ENCODE data around the gene PRG3.

Gene PRG3, protein sequence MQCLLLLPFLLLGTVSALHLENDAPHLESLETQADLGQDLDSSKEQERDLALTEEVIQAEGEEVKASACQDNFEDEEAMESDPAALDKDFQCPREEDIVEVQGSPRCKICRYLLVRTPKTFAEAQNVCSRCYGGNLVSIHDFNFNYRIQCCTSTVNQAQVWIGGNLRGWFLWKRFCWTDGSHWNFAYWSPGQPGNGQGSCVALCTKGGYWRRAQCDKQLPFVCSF

DNA sequence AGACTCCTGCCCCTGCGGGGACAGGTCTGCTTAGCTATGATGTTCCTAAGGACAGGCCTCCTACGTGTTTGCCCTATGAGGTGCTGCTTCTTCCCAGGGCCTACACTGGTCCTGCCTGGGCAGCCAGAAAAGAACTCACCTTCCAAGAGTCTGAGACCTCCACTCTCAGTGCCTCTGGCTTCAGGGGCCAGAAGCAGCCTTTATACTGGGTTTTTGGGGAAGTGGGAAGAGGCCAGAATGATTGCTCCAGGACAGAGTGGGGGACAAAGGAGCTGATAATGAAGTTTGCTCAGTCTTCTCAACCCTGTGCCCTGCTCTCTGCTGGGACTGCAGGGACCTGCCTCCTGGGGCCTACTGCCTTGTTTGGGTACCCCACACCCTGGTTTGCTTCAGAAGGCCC, at the start of gene PRG3:
PRG3 (minus strand) TSS at position 176 of the 400 bp plus-strand sequence. CDS start 442 bp downstream, outside the sequence.
- no peak for DNase-seq

DNA sequence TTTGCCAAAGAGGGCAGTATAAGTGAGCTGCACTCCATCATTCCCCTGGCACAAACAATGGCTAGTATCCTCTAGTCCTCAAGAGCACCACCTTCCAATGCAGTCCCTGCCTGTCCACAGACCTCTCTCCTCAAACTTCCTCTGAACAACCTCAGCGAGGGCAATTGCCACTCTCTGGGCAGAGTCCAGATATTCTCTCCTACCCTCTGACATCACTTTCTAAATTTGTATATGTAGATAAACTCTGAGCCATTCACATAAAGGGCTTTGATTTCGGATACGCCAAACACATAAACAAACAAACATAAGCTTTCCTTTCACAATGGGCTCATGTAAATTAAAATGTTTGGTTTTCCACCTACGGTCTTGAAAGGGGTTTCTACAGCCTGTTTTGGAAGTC, 49.0 kb upstream of the PRG3 start:
- DNase-seq, result no peak

DNA sequence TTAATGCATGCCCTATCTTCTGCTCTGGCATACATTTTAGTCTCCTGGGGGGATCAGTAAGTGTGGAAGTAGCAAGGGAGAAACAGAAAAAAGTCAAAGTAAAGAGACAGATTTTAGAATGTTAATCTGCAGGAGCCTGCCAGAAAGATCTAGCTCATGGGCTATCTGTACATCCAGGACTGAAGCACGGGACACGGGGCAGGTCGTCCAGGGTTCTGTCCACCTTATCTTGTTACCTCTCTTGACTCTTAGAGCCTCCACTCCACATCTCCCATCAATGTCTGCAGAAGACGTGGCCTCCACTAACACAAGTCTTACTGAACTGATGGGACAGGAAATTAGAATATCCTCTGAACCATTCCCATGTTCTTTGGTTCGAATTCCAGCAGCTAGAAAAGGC, 47.7 kb upstream of the PRG3 start:
- no peak for DNase-seq

DNA sequence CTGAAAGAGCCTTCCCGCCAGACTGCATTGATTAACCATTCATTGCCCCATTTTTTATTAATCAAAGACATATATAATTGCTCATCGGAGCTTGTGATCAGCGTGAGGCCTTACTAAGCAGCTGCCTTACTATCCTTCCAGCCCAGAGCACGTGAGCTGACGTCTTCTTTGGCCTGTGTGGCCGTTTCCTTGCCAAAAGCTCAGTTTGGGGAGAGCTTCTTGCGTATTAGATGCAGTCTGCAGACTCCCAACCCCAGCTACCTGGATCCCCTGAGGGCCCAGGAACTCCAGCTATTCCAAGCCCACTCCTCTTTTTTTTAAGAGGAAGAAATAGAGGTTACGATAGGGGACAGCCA, 46.8 kb upstream of the PRG3 start:
- no peak for DNase-seq

DNA sequence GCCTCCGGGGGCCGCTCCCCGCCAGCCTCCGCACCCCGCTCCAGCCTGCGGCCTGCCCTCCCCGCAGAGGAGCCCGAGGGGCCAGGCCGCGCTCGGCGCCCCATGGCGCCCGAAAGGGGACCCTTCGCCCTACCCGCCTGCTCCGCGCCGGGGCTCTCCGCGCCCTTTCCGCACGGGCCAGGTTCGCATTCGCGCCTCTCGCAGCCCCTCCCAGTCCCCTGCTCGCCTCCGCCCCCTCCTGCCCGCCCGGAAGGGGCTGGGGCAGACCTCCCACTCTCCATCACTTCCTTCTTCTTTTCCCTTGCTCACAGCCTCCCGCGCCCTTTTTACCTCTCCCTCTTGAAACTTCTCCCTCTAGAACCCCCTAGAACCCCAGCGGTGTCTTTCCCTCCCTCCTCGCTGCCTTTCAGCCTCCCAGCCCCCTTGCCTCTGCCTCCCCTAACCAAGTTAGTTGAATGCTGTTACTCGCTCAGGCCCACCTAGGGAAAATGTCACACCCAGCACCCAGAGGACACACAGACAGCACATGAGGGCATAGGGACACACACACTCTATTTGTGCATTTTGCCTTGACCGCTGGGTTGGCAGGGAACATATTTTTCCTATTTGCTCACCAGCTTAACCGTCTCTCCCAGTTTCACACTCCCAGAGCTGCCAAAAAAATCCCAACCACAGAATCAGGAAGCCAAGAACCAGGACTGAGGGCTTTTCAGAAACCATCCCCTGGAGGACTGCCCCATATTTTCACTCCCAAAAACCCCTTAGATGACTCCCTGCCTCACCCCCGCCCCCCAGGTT, 46.2 kb upstream of the PRG3 start, which contains the start of gene SLC43A3:
SLC43A3 (minus strand) TSS at position 193 of the 798 bp plus-strand sequence. CDS start 949 bp downstream, outside the sequence.
- no peak for DNase-seq

DNA sequence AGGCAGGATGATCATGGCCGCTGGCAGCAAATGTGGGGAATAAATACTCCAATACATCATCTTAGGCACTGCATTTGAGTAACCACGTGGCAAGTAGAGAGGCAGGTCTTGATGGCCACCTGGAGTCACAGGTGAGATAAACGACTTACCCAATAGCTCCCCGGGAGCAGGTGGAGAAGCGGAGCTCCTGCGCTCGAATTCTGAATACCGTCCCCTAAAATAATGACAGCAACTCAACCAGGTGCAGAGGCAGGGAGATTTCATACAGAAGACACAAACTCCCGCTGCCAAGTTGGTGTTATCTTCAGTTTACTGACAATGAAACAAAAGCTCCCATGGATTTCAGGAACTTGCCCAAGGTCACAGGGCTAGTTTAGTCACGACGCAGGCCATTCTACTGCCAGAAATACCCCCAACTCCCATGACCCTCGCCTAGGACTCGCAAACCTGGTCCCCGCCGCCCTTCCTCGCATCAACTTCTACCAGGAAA, 45.5 kb upstream of the PRG3 start:
- DNase-seq, result no peak

DNA sequence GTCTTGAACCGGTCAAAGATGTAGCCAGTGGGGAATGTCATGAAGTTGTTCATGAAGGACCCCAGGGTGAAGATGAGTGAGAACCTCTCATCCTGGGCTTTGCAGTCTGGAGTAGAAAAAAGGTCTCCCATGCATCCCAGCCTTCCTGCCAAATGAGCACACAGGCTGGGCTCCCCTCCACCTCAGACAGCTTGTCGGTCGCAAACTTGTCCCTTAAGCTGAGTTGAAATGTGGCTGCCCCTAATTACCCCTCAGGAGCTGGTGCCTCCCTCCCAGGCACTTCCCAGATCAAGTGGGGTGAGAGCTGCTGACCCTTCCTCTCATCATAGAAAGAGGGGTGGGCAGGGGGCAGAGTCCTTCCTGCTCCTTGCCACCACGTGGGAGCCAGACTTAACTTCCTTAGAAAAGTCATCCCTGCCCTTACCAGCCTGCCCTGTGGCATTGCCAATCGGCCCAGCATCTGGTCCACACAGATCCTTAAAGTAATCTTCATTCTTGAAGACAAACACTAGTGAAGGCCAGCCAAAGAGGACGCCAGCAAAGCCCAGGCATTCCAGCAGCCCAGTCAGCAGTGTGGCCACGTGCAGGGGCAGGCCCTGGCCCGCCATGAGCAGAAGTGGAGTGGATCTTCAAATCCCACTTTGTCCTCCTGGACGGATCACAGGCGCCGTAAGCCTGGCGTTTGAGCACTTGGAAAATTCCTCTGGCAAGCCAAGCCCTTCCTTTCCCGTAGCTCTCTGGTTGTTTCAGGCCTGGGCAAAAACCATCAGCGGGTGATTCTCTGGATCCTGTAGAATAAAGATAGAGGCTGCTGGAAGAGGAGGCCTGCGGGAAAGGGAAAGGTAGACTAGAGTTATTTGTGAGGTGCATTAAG, 44.9 kb upstream of the PRG3 start:
- DNase-seq, result no peak

DNA sequence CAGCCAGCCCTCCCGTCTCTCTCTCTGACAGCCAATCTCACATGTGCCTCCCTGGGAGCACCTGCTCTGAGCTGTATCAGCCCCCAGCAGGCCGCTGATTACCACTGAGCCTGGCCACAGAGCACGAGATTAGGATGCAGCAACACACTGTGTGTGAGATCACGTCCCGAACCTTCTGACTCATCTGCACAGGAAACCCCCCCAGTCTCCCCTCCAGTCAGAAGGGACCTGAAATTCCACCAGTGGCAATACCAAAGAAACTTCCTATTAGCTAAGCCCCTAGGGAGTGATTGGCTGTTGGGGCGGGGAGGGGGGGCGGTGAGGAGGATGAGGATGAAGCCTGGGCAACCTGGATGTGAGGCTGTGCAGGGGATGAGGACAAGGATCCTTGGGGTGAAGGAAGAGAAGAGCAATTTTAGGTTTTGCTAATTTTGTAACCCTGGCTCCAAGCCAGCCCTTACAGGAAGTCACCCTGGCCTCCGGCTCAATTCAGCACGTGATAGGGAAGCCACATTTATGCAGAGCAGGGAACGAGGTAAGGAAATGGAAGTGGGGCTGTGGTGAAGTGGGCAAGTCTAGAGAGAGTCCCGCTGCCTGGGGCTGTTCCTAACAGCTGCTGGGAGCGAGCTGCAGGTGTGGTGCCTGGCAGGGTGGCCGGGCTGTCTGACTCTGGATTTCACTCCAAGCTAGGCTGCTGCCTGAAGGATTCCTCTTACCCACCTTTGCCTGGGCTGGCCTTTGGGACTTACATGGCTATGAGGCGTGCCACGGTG, 44.0 kb upstream of the PRG3 start:
- no peak for DNase-seq

DNA sequence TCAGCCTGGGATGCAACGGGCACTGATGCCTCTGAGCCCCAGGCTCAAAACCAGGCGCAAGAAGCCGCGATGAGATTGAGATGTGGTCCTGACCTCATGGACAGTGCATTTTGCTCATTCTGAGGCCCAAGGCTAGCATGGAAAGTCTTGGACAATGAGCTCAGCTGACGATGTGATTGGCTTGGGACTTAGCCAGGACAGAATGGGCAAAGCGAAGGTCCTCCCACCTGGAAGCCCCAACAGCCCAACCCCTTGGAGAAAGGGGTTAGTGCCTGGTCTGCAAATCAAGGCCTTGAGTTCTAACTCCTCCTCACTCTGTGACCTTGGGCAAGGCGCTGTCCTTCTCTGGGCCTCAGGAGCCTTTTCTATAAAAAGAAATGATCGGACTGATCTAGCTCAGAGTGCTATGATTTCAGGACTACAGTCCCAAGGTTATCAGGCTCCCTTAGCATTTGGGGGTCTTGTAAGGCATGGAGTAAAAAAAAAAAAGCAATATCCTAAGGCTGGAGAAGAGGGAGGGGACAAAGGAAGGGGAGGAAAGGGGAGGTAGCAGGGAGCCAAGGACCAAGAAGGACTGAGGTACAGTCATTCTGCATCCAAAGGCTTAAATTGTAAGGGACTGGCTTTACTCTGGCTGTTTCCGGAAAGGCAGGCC, 43.3 kb upstream of the PRG3 start:
- DNase-seq, result no peak

DNA sequence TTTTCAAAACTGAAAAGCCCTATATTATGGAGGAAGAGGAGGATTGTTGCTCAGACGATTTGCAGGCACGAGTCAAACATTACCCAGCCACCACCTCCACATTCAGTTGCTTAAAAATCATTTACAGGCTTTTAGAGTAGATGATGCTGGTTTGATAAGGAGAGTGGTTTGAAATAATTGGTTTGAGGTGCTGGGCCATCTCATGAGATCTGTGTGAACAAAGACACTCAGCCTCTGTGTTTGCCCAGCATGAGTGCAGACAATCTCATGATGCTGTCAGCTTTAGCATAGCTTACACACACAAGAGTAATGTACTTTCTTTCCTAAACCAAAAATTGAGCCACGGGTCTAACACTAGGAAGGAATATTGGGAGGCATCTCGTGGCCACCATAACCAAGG, 41.7 kb upstream of the PRG3 start:
- DNase-seq, result no peak

DNA sequence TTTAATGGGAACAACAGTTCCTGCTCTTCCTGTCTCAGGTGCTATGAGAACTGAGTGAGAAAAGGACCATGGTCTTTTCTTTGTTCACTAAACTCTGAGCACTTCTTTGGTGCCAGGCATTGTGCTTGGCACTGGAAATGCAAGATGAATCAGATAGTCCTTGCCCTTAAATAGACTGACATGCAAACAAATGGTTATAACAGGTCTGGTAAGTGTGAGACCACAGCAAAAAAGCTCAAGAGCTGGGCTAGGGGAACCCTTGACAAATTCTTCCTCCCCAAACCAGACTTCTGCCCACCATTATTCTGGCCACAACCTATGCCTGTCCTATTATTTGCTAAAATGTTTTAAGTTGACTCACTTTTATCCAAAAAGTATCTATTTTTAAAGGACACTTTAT, 40.9 kb upstream of the PRG3 start:
- DNase-seq, result no peak

DNA sequence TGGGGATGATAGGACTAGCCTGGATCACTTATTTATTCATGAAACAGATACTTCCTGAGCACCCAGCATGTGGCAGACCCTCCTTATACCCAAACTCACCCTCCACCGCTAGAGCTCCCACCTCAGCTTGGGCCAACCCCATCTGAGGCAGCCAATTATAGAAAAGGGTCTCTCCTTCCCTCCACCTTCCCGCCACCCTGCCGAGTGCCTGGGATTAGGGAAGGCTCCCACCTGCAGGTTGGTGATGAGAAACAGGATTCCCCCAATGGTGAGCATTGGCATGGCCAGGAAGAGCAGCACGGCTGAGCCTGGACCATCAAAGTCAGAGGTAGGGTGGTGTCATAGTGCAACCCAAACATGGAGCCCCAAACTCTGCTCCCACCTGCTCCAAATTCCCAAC, 40.1 kb upstream of the PRG3 start:
- DNase-seq, result no peak

DNA sequence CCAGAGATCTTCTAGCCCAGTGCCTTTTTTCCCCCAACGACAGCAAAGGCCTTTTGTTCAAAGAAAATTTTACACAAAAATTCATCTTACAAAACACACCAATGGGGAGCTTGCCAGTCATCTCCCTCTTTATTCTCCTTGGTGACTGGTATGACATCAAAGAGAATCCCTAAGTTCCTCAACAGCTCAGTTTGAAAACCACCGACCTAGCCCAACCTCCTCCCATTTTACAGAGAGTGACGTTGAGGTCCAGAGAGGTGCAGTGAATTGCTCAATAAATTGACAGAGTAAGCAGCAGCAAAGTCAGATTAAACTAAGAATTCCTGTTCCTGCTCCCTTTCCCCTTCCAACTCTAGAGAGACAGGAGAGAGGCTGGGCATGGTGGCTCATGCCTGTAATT, 38.2 kb upstream of the PRG3 start:
- no peak for DNase-seq

DNA sequence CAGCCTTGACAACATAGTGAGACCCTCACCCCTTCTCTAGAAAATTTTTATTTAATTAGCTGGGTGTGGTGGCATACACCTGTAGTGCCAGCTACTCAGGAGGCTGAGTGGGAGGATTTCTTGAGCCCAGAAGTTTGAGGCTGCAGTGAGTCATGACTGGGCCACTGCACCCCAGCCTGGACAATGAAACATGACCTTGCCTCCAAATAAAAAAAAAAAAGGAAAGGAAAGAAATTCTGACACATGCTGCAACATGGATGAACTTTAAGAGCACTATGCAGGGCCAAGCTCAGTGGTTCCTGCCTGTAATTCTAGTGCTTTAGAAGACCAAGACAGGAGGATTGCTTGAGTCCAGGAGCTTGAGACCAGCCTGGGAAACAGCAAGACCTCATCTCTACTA, 37.2 kb upstream of the PRG3 start:
- no peak for DNase-seq

DNA sequence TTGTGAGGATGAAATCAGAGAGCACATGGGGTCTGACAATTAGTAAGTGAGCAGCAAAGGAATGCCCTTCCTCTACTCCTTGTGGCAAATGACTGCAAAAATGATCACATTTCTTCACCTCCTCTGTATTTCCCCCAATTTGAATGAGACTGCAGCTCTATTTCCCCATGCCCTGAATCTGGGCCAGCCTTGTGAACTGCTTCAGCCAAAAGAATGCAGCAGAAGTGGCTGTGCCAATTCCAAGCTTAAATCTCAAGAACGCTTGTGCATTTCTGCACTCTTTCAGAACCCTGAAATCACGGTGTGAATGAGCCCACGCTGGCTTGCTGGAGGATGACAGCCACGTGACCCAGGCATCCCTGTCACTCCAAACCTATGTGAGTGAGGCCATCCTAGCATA, 36.1 kb upstream of the PRG3 start:
- DNase-seq, result no peak

DNA sequence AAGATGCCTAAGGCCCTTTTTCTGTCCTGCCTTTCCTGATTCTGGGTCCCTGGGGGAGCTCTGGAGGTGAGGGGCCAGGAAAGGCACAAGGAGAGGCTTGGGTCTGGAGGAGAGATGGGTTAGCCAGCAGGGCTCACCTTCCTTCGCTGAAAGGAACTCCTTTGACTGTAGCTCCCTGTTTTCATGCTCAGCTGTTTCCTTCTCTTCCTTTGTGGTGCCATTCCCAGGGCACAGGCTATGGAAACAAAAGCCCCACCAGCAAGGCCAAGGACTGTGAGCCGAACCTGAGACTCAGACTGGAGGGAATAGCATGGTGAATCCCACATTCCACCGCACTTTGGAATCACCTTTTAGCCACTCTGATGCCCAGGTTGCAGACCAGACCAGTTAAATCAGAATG, 35.5 kb upstream of the PRG3 start:
- DNase-seq, result no peak

DNA sequence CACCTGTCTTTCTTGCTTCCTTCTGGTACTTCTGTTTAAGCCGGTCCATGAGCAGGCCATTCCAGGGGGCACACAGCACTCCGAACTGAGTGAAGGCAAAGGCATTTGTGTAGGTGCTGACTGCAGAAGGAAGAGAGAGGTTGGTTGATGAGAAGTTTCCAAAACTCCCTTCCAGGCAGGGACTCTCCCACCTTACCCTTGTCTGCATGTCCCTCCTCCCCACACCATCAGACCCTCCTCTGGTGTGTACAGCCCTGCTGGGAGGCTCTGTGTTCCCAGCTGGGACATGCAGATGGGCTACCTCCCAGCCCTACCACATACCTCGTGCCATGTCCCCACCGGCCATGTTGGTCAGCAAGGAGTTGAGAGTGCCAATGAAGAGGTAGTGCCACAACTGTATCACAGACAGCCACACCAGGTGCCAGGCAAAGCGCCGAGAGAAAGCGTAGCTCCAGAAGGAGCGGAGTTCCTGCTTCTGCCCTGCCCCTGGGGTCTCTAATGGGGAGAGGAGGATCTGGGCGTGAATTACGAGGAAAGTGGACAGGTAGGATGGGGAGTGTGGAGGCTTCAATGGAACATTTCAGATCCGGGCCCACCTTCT, 33.8 kb upstream of the PRG3 start:
- no peak for DNase-seq

DNA sequence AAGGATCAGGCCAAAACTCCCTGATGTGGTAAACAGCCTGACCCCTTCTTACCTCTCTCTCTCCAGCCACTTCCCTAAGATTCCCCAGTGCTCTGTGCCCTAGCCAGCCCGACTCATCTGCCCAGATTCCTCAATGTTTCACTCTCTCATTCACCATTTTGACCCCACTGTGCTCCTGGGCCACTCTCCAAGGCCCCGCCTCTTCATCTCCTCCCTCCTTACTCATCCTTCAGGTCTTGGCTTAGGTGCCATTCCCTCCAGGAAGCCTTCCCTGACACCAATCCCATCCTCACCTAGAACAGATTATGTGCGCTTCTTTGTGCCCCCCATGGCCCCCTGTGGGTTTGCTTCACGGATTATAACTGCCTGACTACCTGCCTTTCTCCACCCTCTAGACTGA, 32.7 kb upstream of the PRG3 start:
- DNase-seq, result no peak

DNA sequence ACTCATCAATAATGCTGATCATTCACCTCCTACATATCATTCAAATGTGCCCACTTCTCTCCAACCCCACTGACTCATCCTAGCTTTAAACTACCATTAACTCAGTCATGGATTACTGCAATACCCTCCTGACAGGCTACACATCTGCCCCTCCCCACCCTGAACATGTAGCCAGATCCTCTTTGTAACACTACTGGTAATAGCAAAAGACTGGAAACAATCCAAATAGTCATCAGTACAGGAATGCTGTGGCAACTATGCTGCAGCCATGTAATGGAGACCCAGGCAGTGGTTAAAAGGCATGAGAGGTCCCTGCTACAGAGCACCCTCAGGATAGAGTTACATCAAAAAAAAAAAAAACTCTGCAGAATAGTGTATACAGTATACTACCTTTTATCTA, 29.3 kb upstream of the PRG3 start:
- no peak for DNase-seq

DNA sequence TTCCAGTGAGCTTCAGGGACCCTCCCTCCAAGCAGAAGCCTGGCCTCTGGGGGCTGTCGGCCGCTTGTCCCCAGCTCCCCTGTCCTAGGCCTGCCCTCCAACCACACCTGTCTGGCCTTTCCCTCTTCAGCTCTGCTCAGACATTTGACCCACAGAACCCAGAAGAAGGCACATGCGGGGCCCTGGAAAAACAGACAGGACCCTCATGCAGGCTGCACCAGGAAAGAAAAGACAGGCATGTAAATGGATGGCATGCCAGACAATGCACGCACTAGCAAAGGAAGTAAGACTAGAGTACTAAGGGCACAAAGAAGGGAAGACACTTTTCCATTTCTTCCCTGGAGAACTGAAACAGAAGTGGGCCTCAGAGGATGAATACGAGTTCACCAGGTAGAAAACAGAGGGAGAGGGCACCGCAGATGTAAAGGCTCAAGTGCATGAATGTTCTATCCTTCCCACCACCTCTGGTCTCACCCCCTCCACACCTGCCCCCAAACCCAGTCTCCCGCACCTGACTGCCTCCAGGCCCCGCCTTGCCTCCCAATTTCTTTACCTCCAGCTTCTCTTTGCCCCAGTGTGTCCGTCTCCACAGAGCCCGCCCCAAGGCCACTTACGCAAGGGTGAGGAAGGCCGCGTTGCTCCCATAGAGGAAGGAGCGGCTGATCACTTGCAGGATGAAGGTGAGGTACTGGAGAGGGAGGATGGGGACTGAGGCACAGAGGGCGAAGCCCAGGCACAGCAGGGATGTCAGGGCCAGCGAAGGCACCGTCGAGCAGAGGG, 28.6 kb upstream of the PRG3 start:
- no peak for DNase-seq

DNA sequence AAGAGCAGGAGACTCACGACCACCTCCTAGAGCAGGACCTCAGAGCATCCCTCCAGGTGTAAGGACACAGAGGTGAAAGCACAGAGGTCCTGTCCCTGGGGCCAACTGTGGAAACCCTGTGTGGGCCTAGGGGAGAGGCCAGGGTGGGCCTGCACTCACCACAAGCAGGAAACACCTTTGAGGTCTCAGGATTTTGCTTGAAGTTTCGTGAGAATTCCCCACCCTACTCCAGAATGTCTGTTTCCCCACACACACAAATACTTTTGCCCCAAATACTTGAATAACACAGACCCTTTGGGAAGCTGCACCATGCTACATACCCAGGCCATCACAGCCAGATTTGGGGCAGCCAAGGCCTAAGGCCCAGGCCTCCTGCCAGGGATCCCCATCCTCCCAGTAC, 27.8 kb upstream of the PRG3 start:
- DNase-seq, result no peak

Data from SHP77 treated with DMSO at 0.1 percent for 48 hours (cell line).